Gastrocnemius medialis (tissue), 4 donors: ENCODE measurements around the gene BPHL.

Experiments
- CTCF ChIP-seq, 5 experiments: fragments of 450-650 bp in 3 of 5; fragments of 200-600 bp in 2 of 5; sonication (generic) in 2 of 5; IDR thresholded peaks in 4 of 5; conservative IDR thresholded peaks in 1 of 5; 1 replicate in 4 of 5; 2 replicates in 1 of 5; pipeline ENCODE4 v1.5.1; 2016 to 2019; ENCODE audit warnings: antibody characterized with exemption in 5 of 5, mild to moderate bottlenecking in 3 of 5, moderate library complexity in 3 of 5
- POLR2A ChIP-seq, 2 donors: fragments of 450-650 bp; IDR thresholded peaks; one replicate each; pipeline ENCODE4 v1.6.1; 2017; ENCODE audit warnings: antibody characterized with exemption in 2 of 2, mild to moderate bottlenecking in 2 of 2, moderate library complexity in 2 of 2

GRCh38 chr6:3201388-3201787, 82.9 kb downstream of the BPHL start:
- TF ChIP-seq POLR2A (IDR thresholded peaks at IDR 0.05), result no peak
- TF ChIP-seq CTCF (IDR thresholded peaks at IDR 0.05 in 4 of 5, conservative IDR thresholded peaks at IDR 0.05 in 1 of 5), result no peak
